Embryonic facial prominence (tissue), 1 donor: ENCODE measurements around the gene TYK2.
"Not testable (repeated sequence)": the region's sequence is repeated elsewhere in the genome, so short reads cannot be mapped to it uniquely, and the experiment has no call there.

Source experiments
- DNase-seq: peaks from one replicate; pipeline ENCODE4 v3.0.0-alpha.2; 2016; ENCODE audit errors: extremely low spot score

Gene TYK2

DNA sequence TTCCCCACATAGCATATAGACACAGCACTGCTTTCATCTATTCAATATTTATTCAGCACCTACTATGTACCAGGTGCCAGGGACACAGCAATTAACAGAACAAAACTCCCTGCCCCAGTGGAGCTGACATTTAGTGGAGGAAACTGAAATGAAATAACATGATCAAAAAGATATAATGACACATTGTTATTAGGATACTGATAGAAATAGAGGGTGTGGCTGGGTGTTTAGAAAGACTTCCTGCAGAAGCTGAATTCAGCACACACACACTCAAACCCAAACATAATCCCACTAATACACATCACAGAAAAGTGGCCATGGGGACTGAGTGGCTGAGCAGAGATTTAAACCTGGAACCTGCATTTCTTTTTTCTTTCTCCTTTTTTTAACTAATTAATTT, 26.7 kb upstream of the TYK2 start:
- no peak for DNase-seq

DNA sequence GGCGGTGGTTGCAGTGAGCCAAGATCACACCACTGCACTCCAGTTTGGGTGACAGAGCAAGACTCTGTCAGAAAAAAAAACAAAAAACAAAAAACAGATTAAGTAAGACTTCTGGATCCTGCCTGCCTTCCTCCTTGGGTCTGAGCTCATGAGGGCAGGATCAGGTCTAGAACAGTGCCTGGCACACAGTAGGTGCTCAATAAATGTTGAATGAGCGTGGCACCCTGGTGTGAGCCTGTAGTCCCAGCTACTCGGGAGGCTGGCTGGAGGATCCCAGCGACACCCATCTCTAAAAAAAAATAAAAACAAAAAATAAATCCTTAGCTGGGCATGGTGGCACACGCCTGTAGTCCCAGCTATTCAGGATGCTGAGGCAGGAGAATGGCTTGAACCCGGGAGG, 25.8 kb upstream of the TYK2 start:
- DNase-seq, result no peak

DNA sequence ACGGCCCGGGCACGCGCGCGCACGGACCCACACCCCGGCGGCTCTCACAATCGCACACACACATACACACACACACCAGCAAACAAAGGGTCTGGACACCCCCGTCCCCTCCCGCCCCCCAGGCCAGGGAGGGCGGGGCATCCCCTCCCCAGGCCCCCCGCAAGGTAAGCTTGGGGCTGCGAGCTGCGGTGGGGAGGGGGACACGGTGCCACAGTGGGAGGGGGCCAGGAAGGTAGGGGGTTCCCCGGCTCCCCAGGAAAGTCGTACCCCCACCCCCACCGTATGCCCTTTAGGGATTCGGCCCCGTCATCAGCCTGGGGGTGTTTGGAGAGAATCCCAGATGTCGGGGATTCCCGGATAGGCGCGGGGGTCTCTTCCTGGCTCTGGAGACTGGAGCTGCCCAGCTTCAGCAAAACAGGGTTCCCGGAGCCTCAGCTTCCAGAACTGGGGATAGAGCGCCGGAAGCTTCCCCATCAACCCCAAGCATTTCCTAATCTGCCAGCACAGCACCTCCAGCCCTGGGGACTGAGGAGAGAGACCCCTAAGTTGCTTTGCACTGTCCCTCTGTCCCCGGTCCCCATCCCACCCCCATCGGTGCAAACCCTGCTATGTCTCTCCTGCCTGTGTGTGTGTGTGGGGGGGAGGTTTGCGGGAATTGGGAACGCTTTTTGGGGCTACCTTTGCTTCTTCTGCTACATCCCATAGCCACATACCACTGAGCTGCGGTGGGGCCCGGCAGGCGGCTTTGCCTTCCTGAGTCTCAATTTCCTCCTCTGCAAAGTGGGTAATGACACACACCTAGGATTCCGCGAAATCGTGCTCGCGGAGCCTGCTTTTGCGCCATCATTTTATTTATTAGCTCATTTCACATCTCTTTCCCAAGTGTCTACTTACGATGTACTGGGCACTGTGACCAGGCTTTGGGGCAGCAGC, 24.8 kb upstream of the TYK2 start:
- no peak for DNase-seq

DNA sequence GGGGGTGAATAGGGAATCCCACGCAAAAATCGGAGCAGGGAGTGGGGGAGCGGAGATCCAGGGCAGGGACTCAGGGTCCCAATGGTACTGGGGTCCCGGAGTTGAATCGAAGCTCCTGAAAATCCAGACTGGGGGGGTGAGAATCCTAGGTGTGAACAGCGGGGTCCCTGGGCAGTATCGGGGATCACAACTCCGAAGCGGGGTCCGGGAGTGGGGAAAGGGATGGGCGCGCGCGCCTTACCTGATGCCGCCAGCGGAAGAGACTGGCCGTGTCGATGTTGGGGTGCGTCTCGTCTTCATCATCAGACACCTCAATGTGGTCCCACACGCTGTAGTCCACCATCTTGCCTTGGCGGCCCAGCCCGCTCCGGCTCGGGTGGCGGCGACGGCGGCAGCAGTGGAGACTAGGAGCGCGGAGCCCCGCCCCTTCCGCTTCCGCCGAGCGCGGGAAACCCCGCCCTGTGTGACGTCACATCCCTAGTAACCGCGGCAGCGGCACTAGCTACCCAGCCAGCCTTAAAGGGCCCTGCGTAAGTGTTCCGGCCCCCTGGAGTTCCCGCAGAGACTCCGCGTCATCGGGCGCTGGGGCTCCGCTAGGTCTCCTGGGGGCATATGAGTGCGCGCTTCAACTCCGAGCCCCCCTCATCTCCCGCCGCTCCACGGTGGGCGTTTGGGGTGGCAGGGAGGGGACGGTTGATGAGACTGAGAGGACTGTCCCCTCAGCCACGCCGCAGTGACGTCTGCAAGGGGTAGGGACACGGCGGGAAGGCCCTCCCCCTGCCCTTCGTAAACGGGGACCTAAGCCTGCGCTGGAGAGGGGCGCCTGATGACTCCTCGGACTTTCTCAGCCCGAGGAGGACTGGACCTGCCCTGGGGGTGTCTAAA, 23.0 kb upstream of the TYK2 start, which contains the start of gene CDC37:
CDC37 (minus strand) TSS at position 406 of the 885 bp plus-strand sequence; CDS start at position 343, 63 bp downstream.
- DNase-seq, result peak; percentile 91

DNA sequence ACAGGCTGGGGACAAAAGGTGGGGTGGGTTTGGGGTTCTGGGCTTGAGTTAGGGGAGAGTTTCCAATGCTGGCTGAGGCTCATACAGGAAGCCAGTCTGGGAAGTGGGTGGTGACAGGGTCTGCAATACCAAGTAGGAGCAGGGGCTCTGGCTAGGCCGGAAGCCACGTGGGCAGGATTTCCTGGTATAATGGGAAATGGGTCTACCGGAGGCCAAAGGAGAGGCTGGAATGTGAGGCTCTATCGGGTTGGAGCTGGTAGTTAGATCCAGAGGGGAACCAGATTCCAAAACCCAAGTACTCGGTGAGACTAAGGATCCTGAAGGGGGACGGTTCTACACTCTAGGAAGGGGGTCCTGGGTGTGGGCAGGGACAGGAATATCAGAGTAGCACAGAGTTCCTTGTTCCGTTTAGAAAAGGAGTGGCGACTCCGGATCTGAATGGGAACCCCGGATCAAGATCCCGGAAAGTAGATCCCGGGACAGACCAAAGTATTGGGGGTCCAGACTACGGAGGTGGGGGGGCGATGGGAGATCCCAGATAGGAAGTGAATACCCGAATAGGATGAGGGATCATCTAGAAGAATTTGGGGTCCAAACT, 22.2 kb upstream of the TYK2 start:
- no peak for DNase-seq

DNA sequence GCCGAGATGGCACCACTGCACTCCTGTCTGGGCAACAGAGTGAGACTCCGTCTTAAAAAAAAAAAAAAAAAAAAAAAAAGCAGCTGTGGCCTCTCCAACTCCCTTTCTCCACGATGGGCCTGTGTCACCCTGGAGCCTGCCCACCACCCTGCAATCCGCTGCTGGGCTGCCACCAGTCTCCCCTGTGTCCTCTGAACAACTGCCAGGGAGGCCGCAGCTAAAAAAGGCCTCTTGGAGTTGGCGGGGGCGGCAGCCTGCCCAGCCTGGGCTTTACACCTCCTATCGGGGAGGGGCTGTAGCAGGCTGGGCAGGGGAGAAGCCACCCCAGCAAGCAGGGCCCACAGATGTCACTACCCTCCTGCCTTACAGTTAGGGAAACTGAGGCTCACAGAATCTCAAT, 19.5 kb upstream of the TYK2 start:
- no peak for DNase-seq

DNA sequence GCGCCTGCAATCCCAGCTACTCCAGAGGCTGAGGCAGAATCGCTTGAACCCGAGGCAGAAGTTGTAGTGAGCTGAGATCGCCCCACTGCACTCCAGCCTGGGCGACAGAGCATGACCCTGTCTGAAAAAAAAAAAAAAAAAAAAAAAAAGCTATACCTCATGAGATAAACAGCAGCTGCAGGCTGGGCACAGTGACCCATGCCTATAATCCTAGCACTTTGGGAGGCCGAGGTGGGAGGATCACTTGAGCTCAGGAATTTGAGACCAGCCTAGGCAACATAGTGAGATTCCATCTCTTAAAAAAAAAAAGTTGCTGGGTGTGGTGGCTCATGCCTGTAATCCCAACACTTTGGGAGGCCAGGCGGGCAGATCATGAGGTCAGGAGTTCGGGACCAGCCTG, 19.0 kb upstream of the TYK2 start:
- not testable (repeated sequence) for DNase-seq

DNA sequence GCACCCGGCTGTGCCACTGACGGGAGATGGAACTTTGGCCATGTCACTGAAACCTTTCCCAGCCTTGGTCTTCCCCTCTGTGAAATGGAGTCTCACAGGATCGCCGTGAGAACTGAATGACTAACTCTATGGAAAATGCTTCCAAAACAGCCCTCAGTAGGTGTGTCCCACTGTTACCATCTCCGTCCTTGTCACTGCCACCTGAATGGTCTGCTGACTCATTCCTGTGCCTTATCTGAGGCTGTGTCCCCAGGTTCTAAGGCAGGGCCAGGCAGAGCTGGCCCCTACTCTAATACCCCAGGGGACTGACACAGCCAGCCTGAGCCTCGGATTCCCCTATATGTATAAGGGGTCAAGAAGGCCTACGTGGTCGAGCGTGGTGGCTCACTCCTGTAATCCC, 18.4 kb upstream of the TYK2 start:
- no peak for DNase-seq

DNA sequence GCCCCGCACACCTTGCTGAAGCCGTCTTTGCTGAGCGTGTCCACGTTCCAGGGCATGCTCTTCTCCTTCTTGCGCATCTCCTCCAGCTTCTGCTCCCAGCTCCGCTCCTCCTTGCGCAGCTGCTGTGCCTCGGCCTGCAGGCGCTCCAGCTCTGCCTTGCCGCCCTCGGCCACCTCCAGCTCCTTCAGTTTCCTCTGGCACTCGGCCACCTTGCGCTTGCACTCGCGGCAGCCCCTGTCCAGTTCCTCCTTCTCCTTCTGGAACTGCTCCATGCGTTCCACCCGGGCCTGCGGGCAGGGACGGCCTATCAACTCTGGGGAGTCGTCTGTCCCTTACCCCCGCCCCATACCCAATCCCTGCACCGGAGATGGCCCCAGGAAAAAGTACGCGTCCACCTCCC, 15.5 kb upstream of the TYK2 start:
- no peak for DNase-seq

DNA sequence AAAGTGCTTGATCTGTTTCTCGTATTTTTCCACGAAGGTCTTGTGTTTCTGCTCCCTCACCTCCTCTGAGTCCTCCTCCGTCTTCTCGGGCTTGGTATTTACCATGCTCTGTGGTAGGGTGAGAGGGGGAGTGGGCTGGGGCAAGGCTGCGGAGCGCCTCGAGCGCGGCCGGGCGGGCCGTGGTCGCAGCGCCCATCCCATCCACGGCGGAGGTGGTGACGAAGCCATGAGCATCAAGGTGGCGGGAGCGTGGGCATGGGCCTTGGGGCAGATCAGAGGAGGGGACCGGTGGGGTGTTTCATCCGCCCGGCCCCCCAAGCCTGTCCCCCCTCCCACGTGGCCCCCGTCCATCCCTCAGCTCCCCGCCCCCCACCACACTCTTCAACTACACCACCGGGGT, 15.1 kb upstream of the TYK2 start:
- no peak for DNase-seq

DNA sequence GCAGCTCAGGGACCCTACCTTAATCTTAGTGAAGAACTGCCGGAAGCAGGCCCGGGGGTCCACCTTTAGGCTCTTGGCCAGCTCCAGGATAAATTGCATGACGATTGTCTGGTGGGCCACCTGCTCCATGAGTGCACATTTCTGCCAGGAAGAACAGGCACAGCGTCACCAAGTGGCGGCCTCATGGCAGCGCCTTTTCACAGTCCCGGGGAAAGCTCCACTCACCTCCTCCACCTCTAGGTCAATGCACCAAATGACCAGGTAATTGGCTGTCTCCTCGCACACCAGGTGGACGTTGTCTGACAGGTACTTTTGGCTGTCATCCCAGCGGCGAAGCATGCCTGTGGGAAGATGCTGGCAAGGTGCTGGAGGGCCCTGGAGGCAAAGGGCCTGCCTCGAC, 14.6 kb upstream of the TYK2 start:
- DNase-seq, result no peak

DNA sequence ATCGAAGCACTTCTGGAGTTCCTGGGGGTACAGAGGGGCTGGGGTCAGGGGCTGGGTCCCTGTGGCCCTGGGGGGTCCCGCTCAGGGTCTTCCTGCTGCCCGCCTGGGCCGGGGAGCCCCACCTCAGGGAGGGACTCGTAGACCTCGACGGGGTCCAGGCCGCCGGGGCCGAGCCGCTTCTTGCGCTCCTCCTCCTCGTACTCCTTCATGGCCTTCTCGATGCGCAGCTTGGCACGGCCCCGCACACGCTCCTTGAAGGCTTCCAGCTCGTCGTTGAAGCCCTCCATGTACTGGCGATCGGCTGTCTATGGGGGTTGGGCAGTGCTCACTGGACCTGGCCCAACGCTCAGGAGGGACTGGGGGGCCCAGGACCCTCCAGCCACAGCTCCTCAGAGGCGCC, 12.8 kb upstream of the TYK2 start:
- no peak for DNase-seq

DNA sequence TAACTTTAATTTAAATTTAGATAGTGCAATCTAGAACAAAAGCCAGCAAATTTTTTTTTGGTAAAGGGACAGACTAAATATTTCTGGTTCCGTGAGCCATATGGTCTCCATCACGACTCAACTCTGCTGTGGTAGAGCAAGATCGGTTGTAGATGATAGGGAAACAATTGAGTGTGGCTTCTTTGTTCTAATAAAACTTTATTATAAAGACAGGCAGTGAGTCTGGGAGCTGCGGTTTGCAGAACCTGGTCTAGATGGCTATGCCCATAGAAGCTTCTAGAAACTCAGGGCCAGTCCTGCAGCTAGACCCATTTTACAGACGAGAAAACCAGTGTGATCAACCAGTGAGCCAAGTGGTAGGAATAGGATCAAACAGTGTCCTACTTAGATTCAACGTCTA, 11.7 kb upstream of the TYK2 start:
- no peak for DNase-seq

DNA sequence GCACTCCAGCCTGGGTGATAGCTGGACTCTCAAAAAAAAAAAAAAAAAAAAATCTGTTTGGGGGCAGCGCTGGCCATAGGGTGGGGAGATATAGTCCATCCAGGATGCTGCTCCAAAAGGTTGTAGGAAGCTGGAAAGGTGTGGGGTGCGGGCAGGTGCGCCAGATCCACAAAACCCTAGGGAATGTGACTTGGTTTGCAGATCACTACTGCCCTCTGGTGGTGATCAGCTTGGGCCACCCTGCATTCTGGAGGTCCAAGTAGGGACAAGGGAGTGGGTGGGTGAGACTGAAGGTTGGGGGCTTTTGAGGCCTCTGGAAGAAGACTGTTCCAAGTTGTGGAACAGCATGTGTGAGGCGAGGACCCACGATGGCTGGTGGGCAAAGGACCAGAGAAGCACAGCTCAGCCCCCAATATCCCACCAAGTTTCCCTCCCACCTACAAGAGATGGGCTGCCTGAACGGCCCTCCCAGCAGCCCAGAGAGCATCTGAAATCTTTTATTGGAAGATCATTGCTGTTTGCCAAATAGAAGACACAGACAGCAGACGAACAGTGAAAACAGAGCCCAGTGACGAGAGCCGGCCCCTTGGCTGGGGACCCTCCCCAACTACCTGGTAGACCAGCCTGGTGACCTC, 10.4 kb upstream of the TYK2 start:
- DNase-seq, result no peak

DNA sequence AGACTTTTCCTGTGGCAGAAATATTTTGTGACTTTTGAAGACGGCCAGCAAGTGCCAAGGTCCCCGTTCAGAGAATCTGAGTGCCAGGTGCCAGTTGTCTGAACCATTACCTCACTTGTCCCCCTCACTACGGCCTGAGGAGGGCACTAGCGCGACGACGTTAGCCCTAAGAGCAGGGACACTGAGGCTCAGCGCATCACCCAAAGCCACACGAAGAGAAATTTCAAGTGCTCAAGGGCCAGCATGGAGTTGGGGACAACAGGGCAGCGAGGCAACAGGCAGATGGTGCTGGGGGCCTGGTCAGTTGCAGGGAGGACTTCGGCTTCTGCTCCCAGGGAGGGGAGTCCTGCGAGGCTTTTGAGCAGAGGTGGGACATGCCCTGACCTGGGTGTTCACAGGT, 9.5 kb upstream of the TYK2 start:
- DNase-seq, result no peak

DNA sequence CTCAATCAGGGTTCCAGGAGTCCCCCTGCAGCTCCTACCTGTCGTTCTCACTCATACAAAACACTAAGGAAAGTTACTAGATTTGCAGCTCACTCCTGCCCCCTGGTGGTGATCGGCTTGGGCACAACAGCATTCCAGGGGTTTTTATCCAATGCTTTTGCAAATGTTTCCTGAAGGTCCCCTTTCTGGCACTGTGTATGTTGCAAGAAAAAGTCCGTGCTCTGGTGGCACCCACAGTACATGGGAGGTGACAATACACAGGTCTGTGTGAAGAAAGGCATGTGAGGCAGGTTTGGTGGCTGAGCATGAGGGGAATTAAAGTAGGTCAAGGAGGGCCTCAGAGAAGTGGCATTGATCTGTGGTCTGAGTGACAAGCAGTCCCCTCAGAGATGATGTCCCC, 8.6 kb upstream of the TYK2 start:
- DNase-seq, result peak; percentile 57

DNA sequence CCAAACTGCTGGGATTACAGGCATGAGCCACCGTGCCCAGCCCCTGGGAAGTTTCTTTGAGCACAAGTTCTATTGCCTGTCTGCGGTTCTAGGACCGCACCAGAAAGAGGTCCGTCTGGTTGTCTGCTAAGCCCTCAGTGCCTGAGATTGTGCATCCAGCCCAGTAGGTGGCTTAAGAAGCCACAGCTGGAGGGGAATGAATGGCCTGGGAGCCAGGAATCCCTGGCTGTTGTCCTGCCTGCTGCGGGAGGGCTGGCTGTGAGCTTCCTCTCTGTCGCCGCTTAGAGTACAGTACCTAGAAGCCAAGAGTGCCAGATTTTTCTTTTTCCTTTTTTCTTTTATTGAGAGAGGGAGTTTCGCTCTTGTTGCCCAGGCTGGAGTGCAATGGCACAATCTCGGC, 4.2 kb upstream of the TYK2 start:
- DNase-seq, result no peak

DNA sequence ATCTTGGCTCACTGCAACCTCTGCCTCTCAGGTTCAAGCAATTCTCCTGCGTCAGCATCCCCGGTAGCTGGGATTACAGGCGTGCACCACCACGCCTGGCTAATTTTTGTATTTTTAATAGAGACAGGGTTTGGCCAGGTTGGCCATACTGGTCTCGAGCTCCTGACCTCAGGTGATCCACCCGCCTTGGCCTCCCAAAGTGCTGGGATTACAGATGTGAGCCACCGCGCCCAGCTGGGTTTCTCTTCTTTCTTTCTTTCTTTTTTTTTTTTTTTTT, 2.8 kb upstream of the TYK2 start:
- DNase-seq, result not testable (repeated sequence)

DNA sequence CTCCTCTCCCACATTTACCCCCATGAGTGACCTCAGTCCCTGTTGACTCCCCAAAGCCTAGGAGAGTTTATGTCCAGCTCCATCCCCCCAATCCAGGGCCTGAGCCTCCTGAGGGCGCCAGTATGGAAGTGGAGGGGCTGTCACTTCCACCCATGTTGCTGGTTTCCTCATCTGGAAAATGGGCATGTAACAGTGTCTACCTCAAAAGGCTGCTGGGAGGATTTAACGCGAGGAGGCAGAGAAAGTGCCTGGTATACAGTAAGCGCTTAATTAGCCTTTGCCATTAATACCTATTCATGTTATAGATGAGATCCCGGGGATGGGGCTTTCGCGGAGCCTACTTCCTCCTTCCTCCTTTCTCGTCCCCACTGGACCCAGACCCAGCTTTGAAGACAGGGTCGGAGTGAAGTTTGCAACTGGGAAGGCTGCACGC, 476 bp downstream of the TYK2 start:
- DNase-seq, result no peak

DNA sequence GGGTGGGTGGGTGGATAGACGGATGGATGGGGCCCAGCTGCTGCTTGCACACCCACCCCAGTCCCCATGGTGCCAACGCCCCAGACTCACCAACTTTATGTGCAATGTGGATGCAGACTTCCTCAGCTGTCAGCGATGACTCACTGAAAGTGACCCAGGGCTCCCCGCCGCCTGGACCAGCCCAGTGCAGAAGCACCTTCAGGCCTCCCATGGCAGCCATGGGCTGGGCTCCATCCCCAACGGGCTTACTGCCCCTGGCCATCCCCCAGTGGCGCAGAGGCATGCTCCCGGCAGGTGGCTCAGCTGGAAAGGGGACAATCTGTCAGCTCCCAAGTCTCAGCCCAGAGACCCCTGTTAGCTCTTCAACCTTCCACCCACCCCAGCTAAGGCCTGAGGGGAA, 2.2 kb downstream of the TYK2 start:
- DNase-seq, result no peak

DNA sequence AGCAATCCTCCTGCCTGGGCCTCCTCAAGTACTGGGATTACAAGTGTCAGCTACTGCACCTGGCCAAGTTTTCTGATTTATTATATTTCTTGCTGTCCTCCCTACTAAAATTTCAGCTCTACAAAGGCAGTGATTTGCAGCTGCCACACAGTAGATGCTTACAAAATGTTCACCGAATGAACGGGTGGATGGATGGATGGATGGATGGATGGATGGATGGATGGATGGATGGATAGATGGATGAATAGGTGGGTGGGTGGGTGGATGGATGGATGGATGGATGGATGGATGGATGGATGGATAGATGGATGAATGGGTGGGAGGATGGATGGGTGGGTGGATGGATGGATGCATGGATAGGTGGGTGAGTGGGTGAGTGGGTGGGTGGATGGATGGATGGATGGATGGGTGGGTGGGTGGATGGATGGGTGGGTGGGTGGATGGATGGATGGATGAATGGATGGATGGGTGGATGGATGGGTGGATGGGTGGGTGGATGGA, 3.2 kb downstream of the TYK2 start:
- not testable (repeated sequence) for DNase-seq

DNA sequence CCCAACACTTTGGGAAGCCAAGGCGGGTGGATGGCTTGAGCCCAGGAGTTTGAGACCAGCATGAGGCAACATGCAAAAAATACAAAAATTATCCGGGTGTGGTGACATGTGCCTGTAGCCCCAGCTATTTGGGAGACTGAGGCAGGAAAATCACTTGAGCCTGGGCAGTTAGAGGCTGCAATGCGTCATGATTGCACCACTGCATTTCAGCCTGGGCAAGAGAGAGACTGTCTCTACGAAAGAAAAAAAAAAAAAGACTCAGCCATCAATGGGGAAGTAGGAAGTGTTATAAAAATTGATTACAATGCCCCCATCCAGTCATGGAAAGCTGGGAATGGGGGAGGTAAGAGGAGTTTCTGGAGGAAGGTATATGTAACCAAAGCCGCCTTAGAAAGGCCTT, 5.4 kb downstream of the TYK2 start:
- no peak for DNase-seq
